ENCODE measurements around the gene S100A4.

Gene S100A4

GRCh38 chr1:153503766-153504165 lies 41.8 kb downstream of the S100A4 start:
- no peak for DNase-seq

- no peak for DNase-seq
Observed at GRCh38 chr1:153498746-153499145, 46.9 kb downstream of the S100A4 start.

GRCh38 chr1:153495536-153495935 lies 50.1 kb downstream of the S100A4 start:
- DNase-seq, result no peak

GRCh38 chr1:153494976-153495535 lies 50.5 kb downstream of the S100A4 start:
- DNase-seq, result peak; percentile 41

All from MV-4-11 (cell line).